Head of caudate nucleus (tissue), 42 donors: ENCODE measurements around the gene NMBR.
A peak's percentile ranks its signal among the peaks of the same experiment; 100 is the strongest.
"Not testable (repeated sequence)": the region's sequence is repeated elsewhere in the genome, so short reads cannot be mapped to it uniquely, and the experiment has no call there.

ENCODE experiments used
- DNase-seq, 42 donors: peaks; one replicate each; pipeline versions ENCODE4 v3.0.0 to v3.0.0-alpha.2; 2020 to 2021; ENCODE audit warnings: mixed read lengths in 7 of 42
- intact Hi-C: fragments of 100-400 bp; cut with DNase I; formaldehyde crosslinking; loops from one replicate; pipeline ENCODE4 v1.15.0; 2022

NMBR gene

DNA sequence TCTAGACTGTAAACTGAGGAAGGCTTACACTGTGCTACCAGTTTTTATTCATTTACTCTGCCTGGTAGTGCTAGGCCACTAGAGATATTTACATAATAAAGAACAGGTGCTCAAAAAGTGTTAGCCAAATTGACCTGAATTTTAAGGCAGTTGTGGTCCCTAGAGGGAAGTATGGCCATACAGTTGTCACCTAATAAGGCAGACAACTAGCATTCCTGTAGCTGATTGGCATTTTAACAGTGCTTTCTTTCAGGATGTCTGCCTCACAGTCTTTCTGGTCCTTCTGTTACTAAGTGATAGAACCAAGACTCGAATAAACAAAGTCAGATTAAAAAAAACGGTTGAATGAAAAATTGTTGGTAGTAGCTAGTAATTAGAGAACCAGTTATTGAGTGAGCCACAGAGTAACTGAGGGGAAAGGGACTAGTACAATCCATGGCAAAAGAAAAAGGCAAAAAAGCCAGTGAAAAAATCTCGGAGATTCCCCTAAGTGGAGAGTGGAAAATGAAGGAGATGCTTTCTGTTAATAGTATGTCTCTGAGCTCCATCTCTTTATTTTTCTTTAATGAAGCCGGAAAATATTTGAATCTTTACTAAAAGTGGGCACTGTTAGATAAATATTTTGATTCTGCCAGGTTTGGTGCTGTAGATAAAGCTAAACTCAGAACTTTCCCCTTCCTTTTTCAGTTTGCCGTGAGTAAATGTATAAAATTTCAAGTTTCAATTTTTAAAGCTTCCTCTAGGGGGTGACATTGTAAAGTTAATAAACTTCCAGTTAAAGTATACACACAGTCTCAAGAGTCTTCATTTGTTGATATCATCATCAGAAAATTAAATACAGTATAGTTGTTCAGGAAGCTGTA is 9.2 kb upstream of the NMBR start:
- no peak for DNase-seq
- intact Hi-C loops, result no loop called here

DNA sequence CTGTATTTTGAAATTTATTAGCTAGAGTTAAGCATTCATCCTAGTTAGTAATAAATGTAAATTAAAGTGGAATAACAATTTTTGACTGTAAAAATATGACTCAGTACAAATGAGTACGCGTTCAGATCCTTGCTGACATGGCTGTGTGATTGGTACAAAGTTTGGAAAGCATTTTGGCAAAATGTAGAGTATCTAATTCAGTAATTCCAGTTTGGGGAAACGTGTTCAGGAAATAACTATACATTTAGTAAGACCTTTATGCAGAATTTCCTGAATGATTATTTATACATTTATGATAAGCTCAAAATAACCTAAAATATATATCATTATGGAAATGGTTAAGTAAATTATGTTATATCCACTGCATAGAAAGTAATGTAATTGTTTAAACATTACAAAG is 8.2 kb upstream of the NMBR start:
- DNase-seq, result no peak

DNA sequence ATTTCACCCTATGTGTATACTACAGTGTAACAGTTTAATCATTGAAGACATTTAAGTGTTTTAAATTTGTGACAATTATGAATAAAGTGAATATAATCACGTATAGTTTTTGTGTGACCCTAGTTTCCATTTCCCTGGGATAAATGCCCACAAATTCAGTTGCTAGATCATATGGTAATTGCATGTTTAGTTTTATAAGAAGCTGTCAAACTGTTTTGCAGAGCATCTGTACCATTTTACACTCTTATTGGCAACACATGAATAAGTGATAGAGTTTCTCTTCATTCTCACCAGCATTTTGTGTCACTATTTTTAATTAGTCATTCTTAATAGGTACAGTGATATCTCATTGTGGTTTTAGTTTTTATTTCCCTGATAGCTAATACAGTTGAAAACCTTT is 7.4 kb upstream of the NMBR start:
- intact Hi-C loops, result no loop called here
- DNase-seq, result no peak

More for the DNA sequence above, 8.2 kb upstream of the NMBR start:
- intact Hi-C loops, result no loop called here

DNA sequence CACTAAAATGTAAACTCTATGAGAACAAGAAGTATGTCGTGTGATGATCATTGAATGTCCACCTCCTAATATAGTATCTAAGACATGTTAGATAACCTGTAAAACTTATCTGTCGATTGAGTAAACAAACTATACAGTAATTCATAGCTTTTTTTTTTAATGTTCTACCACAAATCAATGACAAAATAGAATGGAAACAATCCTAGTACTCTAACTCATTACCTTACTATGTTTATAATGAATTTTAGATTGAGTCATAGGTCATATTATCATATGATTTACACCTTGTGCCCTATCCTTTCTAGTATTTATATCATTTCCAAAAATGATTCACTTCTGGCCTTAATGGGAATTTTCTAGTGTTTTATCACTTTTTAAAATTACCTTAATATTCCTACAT is 6.3 kb upstream of the NMBR start:
- no peak for DNase-seq
- intact Hi-C loops, result no loop called here

DNA sequence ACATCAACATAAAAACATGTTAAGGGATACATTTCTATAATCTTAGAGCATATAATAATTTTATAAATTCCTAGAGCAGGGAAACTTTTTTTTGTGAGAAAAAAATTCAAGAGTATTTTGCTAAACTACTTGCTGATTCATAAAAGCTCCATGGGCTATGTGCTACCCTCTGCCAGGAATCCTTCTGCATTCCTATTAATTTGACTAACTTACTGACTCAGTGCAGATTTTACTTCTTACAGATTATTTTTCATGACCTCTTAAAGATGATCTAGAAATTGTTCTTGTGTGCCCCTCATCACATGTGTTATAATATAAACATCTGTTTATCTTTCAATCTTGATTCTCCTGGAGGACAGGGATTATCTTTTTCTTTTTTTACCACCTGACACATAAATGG is 5.8 kb upstream of the NMBR start:
- intact Hi-C loops, result no loop called here
- no peak for DNase-seq

DNA sequence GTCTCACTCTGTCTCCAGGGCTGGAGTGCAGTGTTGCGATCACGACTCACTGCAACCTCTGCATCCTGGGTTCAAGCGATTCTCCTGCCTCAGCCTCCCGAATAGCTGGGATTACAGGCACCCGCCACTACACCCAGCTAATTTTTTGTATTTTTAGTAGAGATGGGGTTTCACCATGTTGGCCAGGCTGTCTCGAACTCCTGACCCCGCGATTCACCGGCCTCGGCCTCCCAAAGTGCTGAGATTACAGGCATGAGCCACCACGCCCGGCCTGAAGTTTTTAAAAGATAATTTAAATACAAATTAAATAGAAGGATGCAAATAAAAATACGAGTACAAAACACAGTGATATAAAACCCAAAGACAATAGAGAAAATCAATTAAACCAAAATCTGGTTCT is 5.4 kb downstream of the NMBR start:
- DNase-seq, intact Hi-C loops: not testable (repeated sequence)

DNA sequence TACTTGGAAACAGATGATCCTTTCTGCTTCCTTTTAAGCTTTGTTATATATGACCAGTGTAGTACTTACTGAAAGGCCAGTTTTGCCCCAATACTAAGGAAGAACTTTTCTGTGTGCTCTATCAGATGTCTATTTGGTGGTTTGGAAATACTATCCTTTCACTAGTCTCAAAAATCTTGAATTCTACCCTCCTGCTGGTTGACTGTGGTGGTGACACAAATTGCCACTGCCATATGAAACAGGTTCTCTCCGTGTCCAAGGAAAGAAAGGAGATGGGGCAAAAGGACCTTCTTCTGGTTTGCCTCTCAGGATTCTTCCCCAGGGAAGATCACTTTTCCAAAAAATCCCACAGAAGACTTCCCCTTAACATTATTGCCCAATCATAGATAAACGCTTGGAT is 8.0 kb downstream of the NMBR start:
- intact Hi-C loops, result no loop called here

DNA sequence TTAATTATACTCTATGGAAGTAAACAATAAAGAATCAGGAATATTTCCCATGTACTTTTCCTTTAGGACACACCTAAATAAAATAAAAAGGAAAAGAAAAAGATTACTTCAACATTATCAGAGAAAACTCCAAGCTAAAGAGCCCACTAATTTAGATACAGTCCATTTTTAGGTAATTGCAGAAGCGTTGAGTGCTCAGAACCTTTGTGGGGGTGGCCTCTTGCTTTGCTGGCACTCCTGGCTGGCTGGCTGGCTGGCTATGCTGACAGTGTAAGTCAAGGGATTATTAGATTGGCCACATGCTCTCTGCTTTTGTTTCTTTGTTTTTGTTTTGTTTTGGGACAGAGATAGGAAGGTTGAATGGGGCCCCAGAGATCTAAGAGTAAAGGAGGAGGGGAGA is 14.3 kb downstream of the NMBR start, which contains the start of gene GJE1:
Gene GJE1 (plus strand): TSS at position 301 of the 400 bp plus-strand sequence. CDS start 234 bp downstream, outside the sequence.
- DNase-seq, result no peak

More for the DNA sequence above, 8.0 kb downstream of the NMBR start:
- no peak for DNase-seq

DNA sequence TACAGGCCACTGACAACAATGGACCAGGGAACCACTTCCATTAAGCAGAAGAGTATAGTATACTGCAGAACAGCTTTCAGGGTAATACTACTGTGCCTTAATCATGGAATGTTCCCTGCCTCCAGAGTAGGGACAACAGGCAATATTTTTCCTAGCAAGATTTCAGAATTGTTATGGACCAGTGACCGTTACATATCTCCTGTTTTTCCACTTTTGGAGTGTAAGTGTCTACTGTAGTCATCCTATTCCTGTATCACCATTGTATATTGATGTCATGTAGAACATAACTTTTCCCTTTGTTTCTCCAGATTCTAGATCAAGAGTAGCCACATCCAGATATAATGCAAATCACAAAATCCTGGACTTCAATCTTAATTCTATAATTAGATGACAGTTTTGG is 16.1 kb downstream of the NMBR start:
- no peak for DNase-seq
- intact Hi-C loops, result no loop called here

More for the DNA sequence above, 14.3 kb downstream of the NMBR start, which contains the start of gene GJE1:
- intact Hi-C loops, result no loop called here

DNA sequence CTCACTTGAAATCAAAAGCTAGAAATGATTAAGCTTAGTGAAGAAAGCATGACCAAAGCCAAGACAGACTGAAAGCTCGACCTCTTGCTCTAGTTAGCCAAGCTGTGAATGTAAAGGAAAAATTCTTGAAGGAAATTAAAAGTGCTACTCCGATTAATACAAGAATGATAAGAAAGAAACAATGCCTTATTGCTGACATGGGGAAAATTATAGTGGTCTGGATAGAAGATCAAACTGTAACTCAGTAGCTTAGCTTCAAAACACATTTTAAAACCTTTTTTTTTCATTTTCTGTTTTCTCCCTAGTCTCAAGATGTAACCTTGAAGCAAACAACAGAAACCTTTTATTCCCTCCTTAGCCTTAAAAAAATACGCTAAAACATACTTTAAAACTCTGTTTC is 25.6 kb downstream of the NMBR start:
- DNase-seq, result no peak
- intact Hi-C loops, result no loop called here

DNA sequence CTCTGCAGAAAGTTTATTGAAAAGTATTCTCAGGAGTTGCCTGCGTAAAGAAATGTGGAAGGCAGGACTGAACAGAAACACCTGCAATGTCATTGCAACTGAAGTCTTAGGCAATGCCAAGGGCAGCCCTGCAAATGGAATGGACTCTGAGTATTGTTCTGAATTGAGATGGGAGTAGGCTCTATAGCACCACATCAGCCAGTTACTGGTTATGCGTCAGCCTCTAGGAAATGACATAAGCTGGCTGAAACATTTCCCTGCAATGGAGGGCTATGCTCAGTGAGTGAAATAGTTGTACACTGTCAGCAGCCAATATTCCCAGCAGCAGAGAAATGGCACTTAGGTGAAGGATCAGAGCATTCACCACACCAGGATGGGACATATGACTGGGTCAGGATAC is 28.0 kb downstream of the NMBR start:
- intact Hi-C loops, result no loop called here
- no peak for DNase-seq

DNA sequence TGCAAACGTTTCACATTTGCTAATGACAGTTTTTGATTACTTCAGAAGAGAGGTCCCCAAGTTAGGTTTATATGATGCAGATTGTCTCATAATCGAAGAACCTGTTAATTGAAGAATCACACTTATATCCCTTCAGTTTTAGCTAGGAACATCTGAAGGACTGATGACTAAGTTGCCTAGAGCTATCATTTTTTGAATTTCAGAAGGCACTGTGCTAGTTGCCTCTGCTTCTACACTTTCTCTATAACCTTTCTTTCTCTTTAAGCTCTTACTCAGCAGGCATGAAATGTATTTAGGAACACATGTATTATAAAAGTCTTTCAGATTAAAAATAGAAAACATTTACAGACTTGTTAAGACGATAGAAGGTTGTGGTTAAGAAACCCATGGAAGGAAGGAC is 28.6 kb downstream of the NMBR start:
- no peak for DNase-seq
- intact Hi-C loops, result no loop called here

DNA sequence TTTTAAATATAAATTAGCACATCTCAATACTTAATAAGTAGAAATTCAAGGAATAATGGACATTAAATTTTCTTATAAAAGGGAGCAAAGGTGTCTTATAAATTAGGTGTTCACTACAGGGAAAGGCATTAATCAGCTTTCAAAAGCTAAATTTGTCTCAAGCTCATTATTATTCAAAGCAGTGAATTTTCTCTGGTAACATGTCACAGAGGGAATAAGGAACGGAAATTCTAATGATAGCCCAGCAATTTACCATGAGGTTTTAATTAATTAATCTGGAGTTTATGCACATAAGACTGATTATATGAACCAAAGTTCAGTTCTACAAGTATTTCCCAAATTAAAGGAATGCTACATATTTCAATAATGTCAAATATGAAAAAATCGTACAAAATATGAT is 29.6 kb downstream of the NMBR start:
- intact Hi-C loops, result no loop called here
- no peak for DNase-seq

DNA sequence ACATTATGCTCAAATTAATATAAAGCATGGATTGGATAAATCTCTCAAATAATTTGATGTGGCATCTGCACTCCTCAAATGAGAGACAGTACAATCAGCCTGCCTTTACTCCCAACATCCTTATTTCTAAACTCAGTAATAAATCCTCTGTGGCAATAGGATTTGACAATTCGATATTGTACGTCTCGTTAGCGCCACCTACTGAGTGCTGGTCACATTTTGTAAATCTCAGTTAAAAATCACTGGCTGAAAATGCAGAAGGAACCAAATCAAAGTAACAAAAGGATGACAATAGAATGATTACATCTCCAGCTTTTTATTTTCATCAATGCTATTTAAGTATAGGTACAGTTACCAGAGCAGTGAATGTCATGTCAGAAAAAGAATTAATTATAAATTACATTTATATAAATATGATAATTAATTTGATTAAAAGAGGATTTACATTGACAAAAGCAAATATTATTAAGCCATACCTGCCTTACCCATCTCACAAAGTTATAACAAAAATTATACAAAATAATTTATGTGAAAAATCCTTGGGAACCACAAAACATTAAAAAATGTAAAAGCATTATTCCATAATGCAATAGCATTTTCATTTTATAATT is 34.4 kb downstream of the NMBR start:
- DNase-seq, result peak; percentile 21 to 91 (median 76)
- intact Hi-C loops, result no loop called here

DNA sequence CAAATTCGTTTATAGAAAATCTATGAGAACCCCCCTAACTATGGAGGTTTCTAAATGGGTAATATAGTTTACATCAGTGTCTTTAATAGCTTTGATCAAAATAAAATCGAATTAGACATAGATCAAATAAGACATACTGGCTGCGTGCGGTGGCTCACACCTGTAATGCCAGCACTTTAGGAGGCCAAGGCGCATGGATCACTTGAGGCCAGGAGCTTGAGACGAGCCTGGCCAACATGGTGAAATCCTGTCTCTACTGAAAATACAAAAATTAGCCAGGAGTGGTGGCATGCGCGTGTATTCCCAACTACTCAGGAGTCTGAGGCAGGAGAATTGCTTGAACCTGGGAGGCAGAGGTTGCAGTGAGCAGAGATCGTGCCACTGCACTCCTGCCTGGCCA is 36.1 kb downstream of the NMBR start:
- DNase-seq, intact Hi-C loops: not testable (repeated sequence)

DNA sequence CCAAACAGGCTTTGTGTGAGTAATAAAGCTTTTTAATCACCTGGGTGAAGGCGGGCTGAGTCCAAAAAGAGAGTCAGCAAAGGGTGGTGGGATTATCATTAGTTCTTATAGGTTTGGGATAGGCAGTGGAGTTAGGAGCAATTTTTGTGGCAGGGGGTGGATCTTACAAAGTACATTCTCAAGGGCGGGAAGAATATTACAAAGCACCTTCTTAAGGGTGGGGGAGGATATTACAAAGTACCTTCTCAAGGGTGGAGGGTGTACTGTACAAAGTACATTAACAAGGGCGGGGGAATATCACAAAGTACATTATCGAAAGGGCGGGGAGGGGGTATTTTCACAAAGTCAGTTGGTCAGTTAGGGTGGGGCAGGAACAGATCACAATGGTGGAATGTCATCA is 42.1 kb downstream of the NMBR start:
- DNase-seq, intact Hi-C loops: not testable (repeated sequence)

DNA sequence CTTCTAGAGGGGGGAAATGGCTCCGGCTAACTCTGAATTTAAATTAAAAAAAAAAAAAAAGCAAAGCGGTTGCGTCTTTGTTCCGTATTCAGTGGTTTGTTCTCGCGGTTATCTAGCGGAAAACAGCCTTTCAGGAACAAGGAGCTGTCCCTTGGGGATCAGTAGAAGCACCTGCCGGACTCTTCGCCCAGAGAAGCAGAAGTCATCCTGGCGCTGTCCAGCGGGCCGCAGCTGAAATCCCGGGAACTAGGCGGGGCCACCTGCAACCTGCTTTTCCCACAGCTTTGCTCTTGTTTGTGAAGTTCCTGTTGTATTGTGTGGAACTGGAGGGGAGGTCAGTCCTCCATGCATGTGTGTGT is 58.1 kb downstream of the NMBR start:
- intact Hi-C loops, result no loop called here
- no peak for DNase-seq

DNA sequence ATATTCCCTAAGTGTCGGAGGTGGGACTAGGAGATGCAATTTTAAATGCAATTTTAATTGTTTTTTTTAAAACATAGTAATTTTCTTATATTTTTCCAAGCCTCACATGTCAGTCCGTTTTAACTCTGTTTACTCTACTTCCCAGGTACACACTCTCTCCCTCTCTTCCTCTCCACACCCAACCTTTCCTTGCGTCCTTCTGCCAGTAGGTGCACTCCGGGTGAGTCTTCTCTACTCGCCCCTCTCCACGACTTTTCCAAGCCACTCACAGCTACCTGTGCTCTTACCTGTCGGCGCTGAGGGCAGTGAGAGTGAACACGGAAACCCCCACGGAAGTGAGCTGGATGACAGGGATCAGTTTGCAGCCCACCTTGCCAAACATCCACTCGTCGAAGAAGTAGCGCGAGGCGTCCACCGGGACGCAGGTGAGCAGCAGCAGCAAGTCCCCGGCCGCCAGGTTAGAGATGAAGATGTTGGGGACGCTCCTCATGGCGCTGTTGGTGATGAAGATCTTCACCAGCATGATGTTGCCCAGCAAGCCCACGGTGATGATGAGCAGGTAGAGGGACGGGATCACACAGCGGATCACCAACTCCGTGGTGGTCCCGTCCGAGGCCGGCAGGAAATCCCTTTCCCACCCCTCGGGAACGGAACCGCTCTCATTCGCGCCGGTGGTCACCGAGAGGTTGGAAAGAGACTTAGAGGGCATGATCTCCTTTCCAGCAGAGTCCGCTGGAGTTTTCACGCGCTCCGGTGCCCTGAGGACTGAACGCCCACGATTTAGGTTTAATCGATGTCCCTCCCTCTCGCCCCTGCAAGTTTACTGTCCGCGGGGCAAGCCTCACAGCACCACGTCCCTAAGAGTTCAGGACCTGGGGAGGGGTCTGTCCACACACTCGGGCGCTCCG is 58.7 kb downstream of the NMBR start:
- intact Hi-C loops, result no loop called here
- no peak for DNase-seq

DNA sequence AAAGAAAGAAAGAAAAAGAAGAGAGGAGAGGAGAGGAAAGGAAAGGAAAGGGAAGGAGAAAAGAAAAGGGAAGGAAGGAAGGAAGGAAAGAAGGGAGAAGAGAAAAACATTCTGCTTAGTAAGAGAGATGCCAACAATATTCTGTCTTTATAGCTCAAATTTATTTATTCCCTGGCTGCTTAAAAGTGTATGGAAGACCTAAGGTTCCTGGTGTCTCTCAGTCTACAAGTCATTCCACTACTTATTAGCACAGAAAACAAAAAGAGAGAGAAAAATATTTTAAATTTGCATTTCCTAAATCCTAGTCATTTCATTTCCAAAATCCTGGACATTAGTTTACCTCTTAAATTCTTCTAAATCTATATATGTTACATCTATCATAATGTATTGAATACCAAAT is 67.8 kb downstream of the NMBR start:
- intact Hi-C loops, result no loop called here

More for the DNA sequence above, 67.8 kb downstream of the NMBR start:
- DNase-seq, result no peak
